GM20431 (cell line): ENCODE results near the gene ZNF783.

Source experiments
- in situ Hi-C: fragments of 300-500 bp; cut with MseI, MboI; formaldehyde crosslinking; loops from one replicate; pipeline ENCODE4 v1.15.0; 2020; ENCODE audit warnings: low sequenced_read_pairs; ENCODE audit not compliant: unreplicated experiment

Gene ZNF783

DNA sequence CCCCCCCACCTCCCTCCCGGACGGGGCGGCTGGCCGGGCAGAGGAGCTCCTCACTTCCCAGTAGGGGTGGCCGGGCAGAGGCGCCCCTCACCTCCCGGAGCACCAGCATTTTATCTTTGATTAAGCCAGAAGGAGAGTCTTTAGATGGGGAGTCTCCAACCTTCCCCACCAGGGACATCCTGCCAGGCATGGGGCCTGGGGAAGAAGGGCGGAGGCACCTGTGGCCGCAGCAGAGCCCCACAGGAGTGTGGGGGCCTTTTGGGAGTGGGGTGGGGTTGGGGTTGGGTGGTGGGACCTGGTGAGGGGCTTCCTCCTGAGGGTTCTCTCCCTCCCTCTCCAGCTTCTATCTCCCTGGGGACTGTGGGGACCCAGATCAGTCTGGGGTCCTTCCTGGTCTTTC is 18.2 kb downstream of the ZNF783 start:
- in situ Hi-C loops = no loop called here

DNA sequence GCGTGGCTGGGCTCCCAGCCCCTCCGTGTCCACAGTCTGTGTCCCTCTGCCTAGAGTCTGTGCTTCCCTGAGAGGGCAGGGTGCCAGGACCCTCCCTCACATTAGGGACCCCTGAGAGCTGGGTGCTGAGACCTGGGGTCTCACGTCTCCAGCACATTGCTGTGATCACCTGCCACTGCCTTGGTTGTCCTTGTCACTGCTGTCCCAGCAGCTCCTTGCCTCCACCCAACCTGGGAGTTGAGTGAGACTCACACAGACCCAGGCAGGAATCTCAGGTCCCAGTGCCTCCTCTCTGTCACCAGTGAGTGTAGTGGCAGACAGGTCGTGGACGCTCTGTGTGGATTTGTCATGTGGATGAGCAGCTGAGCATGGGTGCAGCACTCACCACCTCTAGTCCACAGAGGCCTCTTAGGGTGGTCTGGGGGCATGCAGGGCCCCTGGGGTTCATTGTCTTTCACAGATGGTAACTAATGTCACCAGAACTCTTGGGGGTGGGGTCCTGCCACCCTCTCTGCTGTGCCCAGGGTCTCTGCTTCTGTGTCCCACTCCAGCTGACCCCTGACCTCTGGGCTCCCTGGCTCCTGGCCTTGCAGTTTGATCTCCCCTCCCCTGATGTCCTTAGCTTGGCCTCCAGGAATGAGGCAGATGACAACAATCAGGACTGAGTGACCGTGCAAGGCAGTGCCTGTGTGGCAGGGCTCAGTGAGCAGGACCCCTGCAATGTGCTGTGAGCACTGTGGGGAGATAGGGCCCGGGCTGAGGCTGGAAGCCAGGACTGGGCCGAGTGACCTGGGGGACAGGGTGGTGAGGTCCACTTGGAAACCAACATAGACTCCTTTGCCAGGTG is 18.9 kb downstream of the ZNF783 start:
- in situ Hi-C loops = no loop called here

DNA sequence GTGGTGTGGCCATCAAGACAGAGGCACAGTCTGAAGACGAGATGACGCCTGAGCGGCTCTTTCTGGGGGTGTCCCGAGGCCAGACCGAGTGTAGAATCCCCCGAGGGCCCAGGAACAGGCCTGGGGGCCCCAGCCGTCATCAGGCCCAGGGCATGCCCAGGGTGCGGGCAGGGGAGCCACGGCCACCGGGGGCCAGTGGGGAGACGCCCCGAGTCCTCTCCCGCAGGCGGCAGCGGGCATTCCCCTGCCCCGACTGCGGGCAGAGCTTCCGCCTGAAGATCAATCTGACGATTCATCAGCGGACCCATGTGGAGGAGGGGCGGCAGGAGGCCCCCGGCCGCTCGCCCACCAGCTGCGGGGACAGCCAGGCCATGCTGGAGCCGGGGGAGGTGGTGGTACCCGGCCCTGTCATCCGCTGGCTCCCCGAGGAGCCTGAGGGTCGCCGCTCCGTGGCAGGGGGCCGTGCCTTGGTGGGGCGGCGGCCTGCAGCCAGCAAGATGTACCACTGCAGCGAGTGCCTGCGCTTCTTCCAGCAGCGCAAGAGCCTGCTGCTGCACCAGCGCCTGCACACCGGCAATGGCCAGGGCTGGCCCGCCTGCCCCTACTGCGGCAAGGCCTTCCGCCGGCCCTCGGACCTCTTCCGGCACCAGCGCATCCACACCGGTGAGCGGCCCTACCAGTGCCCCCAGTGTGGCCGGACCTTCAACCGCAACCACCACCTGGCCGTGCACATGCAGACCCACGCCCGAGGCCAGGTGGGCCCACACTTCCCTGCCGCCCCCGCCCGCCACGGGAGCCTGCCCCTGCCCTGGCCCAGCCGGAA is 19.7 kb downstream of the ZNF783 start:
- in situ Hi-C loops = no loop called here

DNA sequence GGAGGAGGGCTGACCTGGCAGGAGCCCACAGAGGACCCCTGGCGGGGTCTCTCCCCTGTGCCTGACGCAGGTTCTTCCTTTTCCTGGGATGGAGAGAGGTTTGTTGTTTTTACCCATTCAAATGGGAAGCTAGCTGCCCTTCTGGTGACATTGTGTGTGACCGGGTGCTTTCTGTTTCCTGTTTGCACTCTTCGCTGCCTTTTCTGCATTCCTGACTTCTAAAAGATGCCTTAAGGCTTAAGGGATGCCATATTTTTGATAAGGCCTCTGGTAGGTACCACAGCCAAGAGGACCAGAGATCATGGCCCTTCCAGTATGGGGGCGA is 20.3 kb downstream of the ZNF783 start:
- in situ Hi-C loops = no loop called here

DNA sequence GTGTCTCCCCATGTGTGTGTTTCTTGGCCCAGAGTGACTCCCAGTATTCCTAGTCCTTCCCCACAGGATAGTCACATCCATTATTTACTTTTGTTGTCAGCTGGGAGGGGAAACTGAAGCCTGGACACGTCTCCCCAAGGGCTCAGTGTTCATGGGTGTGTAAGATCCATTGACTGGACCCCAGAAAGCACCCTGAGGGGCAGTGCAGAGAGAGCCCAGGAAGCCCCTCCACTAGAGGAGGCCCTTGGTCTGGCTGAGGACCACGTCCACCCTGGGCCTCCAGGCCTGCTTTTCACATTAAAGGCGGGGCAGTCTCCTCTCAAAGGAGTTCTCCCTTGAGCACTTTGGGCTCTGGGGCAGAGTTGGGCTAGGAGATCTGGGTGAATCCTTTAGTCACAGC is 21.3 kb downstream of the ZNF783 start:
- in situ Hi-C loops = no loop called here

DNA sequence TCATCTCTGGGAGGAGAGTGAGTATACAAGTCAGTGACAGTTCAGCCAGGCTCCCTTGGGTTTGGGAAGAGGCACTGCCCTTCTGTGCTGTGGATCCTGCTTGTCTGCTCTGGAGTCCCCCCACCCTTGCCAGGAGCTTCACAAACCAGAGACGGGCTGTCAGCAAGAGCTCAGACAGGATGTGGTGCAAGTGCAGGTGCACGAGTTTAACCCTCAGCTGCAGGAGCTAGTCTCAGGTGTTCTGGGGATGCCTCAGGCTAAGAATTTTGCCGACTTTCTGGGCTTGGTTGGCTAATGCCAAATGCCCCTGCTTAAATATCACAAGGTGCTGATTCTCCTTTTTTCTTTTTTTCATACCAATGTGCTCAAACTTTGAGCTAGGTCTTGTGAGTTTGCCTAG is 22.3 kb downstream of the ZNF783 start:
- in situ Hi-C loops = no loop called here

DNA sequence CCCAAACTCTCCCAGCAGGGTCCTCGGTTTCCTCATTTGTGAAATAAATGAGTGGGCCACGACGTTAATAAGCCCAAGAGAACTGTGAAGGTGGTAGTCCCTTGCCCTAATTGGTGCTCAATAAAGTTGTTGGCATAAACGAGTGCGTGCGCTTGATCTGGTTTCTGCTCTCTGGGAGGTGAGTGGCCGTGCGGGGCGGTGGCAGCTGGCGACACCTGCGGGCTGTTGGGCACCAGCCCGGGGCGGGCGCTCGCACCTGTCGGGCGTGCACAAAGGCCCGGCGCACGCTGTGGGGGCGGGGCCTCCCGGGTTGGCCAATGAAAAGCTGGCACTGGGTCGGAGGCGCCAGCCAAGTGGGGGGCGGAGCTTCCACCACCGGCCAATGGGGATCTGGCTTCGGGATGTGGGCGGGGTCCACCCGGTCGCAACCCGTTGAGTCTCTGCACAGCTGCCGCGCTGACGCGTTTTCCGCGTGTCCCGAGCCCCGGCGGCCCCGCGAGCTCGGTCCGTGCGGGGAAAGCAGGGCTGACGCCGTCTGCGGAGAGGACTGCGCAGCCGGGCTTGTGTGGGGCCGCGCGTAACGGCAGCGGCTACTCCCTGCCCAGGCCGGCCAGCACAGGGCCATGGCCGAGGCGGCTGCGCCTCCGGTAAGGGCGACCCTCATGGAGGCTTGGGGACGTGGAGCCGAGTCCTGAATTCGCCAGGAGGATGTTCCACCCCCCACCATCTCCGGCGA is 23.0 kb downstream of the ZNF783 start:
- in situ Hi-C loops = no loop called here

DNA sequence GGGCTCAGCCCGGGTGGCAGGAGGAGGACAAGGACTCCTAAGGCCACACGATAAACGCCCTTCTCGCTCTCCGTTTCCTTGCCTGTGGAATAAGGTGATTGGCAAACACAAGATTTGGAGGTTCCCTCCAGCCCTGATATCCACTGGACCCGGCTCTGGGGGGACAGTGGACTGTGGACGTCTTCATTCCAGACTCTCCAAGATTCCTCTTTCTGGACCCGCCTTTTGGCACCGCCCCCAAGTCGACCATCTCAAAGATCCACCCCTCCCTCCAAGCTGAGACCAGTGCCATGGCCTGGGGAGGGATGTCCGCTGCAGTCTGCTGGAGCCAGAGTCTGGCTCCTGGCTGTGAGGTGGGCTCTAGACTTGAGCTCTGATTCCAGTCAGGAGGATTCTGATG is 23.6 kb downstream of the ZNF783 start:
- in situ Hi-C loops = no loop called here

DNA sequence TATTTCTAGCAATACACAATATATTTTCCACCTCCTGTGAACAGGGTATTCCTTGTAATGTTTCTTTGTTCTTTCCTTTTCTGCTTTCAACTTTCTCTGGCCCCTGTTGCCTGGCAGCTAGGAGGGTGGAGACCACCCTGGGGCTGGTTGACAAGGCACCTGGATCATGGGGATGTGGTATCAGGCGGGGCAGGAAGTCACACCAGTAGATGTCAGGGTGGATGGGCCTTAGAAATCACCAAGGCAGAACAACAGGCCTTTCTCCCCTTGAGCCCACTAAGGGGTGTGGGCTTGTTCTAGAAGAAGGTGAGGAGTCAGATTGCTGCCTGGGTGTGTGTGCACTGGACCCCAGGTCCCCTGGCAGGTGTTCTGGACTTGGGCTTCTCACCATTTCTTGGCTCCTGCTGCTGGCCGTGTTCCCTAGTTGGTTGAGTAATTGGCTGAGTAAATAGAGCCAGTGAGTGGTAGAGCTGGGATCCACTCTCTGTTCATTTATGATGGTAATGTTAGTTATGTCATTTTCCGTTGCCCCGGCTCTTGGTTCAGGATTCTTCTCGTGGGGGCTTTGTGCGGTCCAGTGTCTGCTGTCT is 24.9 kb downstream of the ZNF783 start:
- in situ Hi-C loops = no loop called here

DNA sequence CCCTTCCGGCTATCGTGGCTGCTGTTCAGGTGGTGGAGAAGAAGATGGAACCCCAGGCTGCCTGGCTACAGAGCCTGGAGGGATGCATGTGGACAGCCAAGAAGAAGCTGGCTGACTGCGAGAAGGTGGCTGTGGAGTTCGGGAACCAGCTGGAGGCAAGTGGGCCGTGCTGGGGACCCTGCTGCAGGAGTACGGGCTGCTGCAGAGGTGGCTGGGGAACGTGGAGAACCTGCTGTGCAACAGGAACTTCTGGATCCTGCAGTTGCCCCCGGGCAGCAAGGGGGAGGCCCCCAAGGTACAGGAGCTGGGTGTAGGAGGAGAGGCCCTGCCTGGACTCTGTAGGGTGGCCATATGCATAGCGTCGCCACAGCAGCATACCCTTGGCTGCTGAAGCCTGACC is 25.6 kb downstream of the ZNF783 start:
- in situ Hi-C loops = no loop called here

DNA sequence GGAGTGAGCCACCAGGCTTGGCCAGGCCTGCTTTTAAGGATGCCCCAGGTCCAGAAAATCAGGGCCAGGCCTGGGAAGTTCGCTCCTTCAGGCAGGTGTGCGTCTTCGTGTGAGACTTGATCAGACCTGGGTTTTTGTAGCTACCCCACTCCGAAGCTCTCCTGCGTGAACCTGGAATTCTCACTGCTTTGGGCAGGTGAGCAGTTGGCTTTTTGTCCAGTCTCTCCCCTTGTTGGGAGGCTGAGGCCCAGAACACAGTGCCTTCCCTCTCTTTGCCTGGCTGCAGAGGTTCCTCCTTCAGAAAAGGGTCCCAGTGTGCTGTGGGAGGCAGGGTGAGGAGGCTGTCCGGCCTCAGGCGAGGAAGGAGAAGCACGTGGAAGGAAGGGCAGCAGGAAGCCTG is 27.3 kb downstream of the ZNF783 start:
- in situ Hi-C loops = no loop called here

DNA sequence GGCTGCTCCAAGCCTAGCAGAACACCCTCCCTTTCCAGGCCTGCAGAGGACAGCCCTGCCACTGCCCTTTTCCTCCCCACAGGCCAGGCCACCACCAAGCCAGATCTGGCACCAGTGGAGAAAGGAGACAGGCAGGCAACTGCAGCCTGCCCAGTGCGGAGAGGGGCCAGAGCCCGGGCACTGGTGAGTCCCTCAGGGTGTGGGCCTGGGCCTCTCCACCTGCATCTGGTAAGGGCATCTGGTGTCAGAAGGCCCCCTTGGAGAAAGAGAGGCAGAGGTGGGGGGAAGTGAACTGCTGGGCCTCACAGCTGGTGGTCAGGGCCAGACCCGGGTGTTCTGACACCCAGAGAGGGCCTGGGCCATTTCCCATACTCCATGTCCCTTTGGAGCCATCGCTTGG is 27.9 kb downstream of the ZNF783 start:
- in situ Hi-C loops = no loop called here

DNA sequence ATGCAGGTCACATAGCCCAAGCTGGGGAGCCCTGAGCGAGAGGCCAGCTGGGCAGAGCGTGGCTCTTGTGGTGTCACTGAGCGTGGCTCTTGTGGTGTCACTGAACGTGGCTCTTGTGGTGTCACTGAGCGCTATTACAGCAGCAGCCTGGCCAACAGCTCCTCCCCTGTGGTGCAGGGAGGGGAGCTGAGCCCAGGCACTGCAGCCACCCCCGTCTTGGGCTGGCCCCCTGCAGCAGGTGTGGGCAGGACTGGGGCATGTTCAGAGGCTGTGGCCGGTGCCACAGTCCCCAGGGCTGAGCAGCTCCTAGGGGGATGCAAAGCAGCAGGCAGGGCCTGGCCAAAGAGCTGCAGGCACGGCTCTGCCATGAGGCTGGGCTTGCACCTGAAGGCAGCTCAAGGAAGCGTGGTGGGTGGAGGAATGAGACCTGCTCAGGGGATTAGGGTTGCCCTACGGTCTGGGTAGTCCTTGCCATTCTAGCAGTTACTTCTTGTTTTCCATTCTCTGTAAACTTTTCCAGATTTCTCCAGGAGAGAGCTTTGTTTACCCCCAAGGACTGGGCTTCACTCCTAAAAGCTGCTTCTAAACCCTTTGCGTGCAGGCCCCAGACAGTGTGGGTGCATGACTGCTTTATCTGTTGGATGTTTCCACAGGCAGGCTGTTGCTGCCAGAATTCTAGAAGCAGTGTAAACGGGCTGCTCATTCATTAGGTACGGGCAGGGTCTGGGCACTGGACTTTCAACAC is 29.2 kb downstream of the ZNF783 start:
- in situ Hi-C loops = no loop called here

DNA sequence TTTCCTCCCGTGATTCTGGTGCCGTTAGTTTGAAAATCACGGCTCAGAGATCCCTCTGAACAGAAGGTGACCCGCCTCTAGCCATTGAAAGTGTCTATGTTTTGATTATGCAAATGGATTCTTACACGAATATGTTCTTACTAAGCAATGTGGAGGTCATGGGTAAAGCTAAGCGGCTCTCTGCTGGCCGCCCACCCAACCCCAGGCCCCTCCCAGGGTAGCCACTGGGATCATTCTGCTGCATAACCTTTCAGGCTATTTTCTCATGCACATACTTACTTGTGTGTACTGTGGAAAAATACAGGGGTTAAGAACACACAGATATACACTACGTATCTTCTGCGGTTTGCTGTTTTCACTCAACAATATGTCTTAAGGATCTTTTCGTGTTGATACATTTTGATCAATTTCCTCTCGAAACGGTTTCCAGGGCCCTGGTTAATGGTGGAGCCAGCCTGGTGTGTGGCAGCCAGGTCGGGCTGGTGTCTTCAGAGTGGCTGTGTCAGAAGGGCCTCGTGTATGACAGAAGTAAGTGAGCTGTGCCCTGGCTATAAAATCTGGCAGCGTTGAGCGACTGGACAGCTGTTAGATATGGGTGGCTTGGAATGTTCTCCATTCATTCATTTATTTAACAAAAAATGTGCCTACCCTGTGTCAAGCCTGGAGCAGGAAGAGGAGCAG is 29.9 kb downstream of the ZNF783 start:
- in situ Hi-C loops = no loop called here

DNA sequence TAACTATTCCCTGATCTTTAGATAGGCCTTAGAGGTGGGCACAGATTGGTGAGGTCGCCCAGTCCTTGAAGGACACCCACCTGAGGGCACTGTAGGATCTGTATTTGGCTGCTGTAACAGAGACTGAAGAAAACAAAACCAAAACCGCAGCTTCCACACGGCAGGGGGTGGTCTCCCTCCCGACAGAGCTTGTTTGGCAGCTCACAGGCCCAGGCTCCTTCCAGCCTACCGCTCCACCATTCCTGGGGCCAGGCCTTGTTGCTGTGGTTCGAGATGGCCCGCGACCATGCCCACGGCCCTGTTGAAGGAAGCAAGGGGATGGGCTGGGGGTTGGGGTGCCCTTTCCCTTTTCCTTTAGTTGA is 30.4 kb downstream of the ZNF783 start:
- in situ Hi-C loops = no loop called here

DNA sequence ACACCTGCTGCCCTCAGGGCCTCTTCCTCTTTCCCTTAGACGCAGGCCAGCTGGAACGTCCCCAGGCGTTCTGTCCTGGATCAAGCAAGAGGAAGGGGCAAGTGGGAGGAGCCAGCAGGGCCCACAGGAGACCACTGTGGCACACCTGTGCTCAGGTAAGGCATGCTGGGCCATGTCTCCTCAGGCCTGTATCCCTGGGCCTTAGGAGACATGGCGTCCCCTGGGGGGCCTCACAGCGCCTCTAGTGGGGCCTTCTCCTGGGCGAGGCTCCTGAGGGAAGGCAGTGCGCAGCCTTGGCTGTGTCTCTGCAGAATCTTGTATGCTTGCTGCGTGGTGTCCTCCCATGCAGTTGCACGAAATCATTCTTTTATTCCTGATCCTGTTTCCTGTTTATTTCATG is 31.3 kb downstream of the ZNF783 start:
- in situ Hi-C loops = no loop called here

DNA sequence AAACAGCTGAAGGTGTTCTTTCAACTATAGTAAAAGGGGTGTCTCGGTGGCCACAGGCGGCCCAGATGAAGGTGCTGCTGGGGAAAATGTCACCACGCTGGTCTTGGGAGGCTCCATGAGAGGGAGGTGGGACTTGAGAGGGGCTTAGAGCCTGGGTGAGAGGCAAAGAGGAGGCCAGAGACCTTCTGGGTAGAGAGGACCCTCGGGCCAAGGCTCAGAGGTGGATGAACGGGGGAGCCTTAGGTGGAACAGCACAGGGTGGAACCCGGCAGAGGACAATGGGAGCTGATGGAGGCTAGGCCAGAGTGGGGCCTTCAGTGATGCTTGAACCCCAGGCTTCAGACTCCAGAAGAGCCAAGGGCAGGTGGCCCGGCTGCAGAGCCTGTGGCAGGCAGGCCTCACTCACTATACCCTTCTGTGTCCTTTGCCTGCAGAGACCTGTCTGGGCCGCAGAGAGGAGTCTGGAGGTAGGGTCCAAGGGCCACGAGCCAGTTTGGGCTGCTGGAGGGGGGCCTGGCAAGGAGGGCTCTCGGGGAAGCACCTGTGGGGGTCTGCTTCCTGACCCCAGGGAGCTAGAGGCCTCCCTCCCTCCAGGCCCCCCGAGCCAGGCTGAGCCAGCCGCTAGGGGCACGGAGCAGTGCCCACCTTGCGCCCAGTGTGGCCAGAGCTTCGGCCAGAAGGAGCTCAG is 32.1 kb downstream of the ZNF783 start:
- in situ Hi-C loops = no loop called here

DNA sequence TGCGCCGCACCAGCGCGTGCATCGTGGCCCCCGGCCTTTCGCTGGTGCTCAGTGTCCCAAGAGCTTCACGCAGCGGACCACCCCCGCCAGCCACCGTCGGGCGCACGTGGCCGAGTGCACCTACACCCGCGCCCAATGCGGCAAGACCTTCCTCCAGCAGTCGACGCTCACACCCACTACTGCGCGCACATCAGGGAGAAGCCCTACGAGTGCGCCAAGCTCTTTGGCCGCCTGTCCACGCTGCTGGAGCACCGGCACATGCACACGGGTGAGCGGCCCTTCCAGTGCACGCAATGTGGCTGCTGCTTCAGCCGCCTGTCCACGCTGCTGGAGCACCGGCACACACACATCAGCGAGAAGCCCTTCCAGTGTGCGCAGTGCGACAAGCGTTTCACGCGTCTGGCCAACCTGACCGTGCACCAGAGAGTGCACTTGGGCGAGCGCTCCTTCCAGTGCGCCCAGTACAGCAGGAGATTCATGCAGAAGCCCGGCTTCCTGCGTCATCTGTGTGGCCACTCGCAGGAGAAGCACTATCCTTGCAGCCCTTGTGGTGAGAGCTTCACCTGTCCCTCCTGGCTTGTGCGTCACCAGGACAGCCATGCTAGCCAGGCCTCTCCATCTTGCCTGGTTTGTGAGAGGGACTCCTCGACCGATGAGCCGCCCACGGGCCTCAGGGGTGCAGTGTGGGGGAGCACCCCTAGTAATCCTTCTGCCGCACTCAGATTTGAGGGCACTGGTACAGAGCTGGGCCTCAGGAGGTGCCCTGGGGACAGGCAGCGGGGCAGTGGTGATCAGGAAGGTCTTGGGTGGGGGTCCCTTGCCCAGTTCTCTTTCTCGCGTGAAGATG is 32.9 kb downstream of the ZNF783 start:
- in situ Hi-C loops = no loop called here
